NCI-H2227 treated with DMSO at 0.1 percent for 48 hours (cell line): ENCODE data around the gene TPST1.
"Not testable (repeated sequence)": the region's sequence is repeated elsewhere in the genome, so short reads cannot be mapped to it uniquely, and the experiment has no call there.

Experiments
- DNase-seq: peaks from one replicate; lab custom pipeline; 2025; lab: John Stamatoyannopoulos, UW

The TPST1 gene

DNA sequence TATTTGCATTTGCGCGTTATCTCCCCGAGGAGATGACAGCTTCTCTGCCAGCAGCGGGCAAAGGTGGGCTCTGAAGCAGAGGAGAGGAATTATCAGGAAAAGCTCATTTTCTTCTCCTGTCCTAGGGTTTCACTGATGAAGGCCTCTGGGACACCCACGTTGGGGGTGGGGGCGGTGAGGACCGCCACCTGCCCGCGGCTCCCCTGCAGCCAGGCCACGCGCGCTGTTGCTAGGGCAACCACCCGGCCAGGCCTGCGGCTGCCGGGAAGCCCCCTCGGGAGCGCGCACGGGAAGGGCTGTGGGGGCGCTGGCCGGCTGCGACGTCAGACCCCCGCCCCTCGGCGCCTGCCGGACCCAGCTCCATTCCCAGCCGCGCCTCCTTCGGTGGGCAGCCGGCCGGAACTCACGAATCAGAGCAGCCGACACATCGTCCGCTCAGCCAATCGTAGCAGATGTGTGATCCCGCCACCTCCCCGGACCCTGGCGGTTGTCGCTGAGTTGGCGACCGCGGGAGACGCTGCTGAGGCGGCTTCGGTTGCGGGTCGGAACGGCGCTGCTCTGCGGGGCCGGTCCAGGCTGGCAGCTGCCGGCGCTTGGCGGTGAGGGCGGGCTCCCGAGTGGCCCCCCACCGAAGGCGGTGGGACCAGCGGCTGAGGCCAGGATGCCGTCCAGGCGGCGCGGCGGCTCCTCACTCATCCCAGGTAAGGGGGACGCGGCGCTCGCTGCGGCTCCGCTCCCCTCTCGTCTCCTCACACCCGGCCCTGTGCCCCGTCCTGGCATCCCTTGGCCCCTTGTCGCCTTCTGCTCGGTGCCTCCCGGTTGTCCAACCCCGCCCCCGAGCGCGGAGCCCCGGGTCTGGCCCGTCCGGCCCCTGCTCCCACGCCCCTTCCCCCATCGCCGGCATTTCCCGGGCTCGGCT is at the start of gene TPST1:
TPST1 (plus strand) TSS at position 513 of the 919 bp plus-strand sequence. CDS start 35,092 bp downstream, outside the sequence.
- DNase-seq: peak; percentile 97

- not testable (repeated sequence) for DNase-seq
These were observed 49.1 kb upstream of the TPST1 start for GRCh38 chr7:66156035-66156434.

DNA sequence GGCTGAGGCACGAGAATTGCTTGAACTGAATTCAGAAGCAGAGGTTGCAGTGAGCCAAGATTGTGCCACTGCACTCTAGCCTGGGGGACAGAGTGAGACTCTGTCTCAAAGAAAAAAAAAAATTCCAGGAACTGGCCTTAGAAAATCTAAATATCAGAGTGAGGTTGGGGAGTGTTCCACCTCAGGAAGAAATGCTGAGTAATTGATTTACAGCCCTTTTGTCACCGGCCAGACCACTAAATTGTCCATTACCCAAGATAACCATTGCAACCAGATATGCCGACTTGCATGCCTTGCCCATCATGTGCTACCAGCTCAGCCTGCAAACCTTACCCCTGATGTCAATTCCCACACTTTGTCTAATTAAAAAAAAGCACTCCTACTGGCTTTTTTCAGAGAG is 48.1 kb upstream of the TPST1 start:
- no peak for DNase-seq

DNA sequence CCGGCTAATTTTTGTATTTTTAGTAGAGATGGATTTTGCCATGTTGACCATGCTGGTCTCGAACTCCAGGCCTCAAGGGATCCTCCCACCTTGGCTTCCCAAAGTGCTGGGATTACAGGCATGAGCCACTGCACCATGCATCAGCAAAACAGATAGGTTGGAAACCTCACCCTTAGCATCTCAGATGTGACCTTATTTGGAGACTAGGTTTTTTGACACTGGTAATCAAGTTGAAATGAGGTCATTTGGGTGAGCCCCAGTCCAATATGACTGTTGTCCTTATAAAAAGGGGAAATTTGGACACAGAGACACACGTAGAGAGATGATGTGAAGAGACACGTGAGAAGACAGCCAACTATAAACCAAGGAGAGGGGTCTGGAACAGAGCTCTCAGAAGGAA is 42.5 kb upstream of the TPST1 start:
- no peak for DNase-seq

DNA sequence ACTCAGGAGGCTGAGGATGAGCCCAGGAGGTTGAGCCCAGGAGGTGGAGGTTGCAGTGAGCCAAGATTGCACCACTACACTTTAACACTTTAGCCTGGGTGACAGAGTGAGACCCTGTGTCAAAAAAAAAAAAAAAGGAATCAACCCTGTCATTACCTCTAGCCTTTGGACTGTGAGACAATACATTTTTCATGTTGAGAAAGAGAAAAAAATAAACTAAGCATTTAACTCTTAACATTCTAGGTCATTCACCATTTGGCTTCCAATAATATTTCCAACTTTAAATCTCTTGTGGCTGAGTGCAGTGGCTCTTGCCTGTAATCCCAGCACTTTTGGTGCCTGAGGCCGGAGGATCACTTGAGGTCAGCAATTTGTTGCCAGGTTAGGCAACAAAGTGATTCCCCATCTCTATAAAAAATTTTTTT is 41.9 kb upstream of the TPST1 start:
- DNase-seq: no peak

GRCh38 chr7:66164356-66164755 is 40.8 kb upstream of the TPST1 start:
- no peak for DNase-seq

- peak; percentile 43 for DNase-seq
These were observed 37.3 kb upstream of the TPST1 start for GRCh38 chr7:66167773-66168387.

DNA sequence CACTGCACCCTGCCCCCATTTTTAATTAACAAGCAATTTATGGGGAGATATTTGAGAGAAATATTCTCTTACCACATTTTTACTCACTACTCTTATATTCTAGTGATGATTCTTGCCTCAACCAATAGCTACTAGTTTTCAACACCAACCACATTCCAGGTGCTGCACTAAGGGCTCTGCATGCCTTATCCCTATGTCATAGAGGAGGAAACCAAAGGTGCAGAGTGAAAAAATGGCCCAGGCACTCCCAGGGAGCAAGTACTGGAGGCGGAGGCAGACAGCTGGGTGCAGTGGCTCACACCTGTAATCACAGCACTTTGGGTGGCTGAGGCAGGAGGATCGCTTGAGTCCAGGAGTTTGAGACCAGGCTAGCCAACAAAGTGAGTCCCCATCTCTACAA is 35.5 kb upstream of the TPST1 start:
- no peak for DNase-seq

GRCh38 chr7:66170309-66171231 is 34.6 kb upstream of the TPST1 start:
- peak; percentile 35 for DNase-seq

- not testable (repeated sequence) for DNase-seq
These were observed 32.4 kb upstream of the TPST1 start for GRCh38 chr7:66172536-66173401.

GRCh38 chr7:66173856-66174255 is 31.3 kb upstream of the TPST1 start:
- DNase-seq: no peak

GRCh38 chr7:66175006-66175405 is 30.1 kb upstream of the TPST1 start:
- DNase-seq: not testable (repeated sequence)

GRCh38 chr7:66176914-66177313 is 28.2 kb upstream of the TPST1 start:
- no peak for DNase-seq

DNA sequence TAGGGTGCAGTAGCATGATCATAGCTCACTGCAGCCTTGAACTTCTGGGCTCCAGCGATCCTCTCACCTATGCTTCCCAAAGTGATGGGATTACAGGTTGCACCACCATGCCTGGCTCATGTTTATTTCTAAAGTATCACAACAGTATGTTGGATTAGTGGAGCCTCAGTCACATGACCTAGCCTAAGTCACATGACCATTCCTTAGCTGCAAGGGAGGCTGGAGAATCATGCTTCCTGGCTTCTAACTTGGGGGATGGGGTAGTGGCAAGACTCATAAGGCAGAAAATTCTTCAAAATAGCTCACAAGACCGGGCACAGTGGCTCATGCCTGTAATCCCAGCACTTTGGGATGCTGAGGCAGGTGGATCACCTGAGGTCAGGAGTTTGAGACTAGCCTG is 26.9 kb upstream of the TPST1 start:
- DNase-seq: no peak

- no peak for DNase-seq
These were observed 23.8 kb upstream of the TPST1 start for GRCh38 chr7:66181329-66181728.

GRCh38 chr7:66181845-66182244 is 23.3 kb upstream of the TPST1 start:
- DNase-seq: no peak

GRCh38 chr7:66182920-66183319 is 22.2 kb upstream of the TPST1 start:
- DNase-seq: no peak

DNA sequence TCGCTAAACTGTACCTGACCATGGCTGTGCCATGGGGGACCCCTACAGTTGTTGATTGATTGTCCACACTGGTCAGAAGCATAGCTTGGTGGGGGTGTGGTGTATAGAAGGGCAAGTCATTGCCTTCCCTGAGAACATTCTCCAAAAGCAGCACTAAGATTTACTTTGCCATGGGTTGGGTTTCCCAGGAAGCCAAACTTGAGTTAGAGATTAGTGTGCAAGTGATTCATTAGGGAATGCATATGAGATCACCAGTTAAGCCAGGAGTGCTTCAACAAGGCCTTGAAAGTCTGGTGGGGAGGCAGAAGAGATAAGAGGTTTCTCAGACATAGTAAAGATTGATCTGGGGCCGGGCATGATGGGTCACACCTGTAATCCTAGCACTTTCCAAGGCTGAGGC is 21.4 kb upstream of the TPST1 start:
- DNase-seq: no peak

- DNase-seq: no peak
These were observed 19.4 kb upstream of the TPST1 start for GRCh38 chr7:66185680-66186187.

DNA sequence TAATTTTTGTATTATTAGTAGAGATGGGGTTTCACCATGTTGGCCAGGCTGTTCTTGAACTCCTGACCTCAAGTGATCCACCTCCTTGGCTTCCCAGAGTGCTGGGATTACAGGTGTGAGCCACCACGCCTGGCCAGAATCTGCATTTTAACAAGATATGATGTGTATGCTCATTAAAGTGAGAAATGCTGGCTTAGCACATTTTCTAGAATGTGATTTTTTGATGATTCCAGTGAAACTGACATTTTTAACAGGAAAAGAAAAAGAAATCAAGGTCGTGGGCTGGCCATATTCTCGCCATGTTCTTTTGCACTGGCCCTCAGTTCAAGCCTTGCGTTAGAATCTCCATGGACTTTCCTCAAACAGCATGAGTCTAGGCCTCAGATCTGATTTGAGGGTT is 18.1 kb upstream of the TPST1 start:
- no peak for DNase-seq

GRCh38 chr7:66187905-66188304 is 17.2 kb upstream of the TPST1 start:
- no peak for DNase-seq
